K562 (cell line): ENCODE results near the gene PLEKHO2. TPM values are rescaled to one million over a fixed set of nuclear protein-coding genes. Genes with fewer than 3 reads are reported as not detected.

Experiments
- E2F3 ChIP-seq: fragments of 250-450 bp; sonication (Bioruptor Pico); IDR thresholded peaks from 2 replicates; pipeline ENCODE4 v1.4.0; 2020; ENCODE audit warnings: mild to moderate bottlenecking
- ETV1 ChIP-seq: fragments of 450-650 bp; conservative IDR thresholded peaks from 2 replicates; pipeline ENCODE4 v1.6.1; 2016; ENCODE audit warnings: missing genetic modification characterization, control low read depth, low read depth, missing compliant biosample characterization
- FOXK2 ChIP-seq, 2 experiments: fragments of 450-650 bp; IDR thresholded peaks in 1 of 2; conservative IDR thresholded peaks in 1 of 2; 2 replicates each; pipeline ENCODE4 v1.6.1; 2016; ENCODE audit warnings: low read depth in 2 of 2, mild to moderate bottlenecking in 1 of 2
- GABPA ChIP-seq: fragments of 200-800 bp; sonication (Bioruptor generic); conservative IDR thresholded peaks from 2 replicates; pipeline ENCODE4 v1.6.1; 2016; ENCODE audit warnings: low read depth, missing genetic modification characterization, missing compliant biosample characterization
- L3MBTL2 ChIP-seq: fragments of 450-650 bp; IDR thresholded peaks from 2 replicates; pipeline ENCODE4 v1.6.1; 2016; ENCODE audit warnings: mild to moderate bottlenecking, moderate library complexity
- MBD2 ChIP-seq: sonication (generic); IDR thresholded peaks from 2 replicates; pipeline ENCODE4 v1.6.1; 2016; ENCODE audit warnings: low read depth, borderline replicate concordance
- MCM3 ChIP-seq: fragments of 450-650 bp; IDR thresholded peaks from 2 replicates; pipeline ENCODE4 v1.6.1; 2016
- MEF2D ChIP-seq: conservative IDR thresholded peaks from 2 replicates; pipeline ENCODE4 v1.6.1; 2016; ENCODE audit warnings: low read depth, missing genetic modification characterization, missing compliant biosample characterization
- PHF21A ChIP-seq: fragments of 450-650 bp; IDR thresholded peaks from 2 replicates; pipeline ENCODE4 v1.6.1; 2017; ENCODE audit warnings: low read depth, borderline replicate concordance
- RFX1 ChIP-seq: fragments of 450-650 bp; IDR thresholded peaks from 2 replicates; pipeline ENCODE4 v1.6.1; 2016; ENCODE audit warnings: mild to moderate bottlenecking, moderate library complexity
- SMC3 ChIP-seq: conservative IDR thresholded peaks from 2 replicates; pipeline ENCODE4 v1.6.1; 2011; ENCODE audit warnings: low read depth, low read length, improper control_type of control experiment; ENCODE audit not compliant: insufficient read depth
- STAG1 ChIP-seq: sonication (generic); formaldehyde crosslinking; IDR thresholded peaks from 2 replicates; pipeline ENCODE4 v1.5.0; 2020; ENCODE audit warnings: missing genetic modification reagents, borderline replicate concordance
- TEAD4 ChIP-seq, 2 experiments: sonication (generic) in 1 of 2; formaldehyde crosslinking in 1 of 2; IDR thresholded peaks; 2 replicates each; pipeline versions ENCODE4 v1.6.1 to v1.8.0; 2012 to 2022; ENCODE audit warnings: borderline replicate concordance in 1 of 2, inconsistent platforms in 1 of 2, low read length in 1 of 2, mild to moderate bottlenecking in 1 of 2, missing genetic modification reagents in 1 of 2
- WHSC1 ChIP-seq: IDR thresholded peaks from one replicate; pipeline ENCODE4 v1.6.1; 2012; ENCODE audit warnings: low read length, control low read depth, inconsistent platforms
- ZNF12 ChIP-seq: sonication (generic); formaldehyde crosslinking; IDR thresholded peaks from 2 replicates; pipeline ENCODE4 v1.4.0; 2020; ENCODE audit warnings: mild to moderate bottlenecking, missing genetic modification reagents
- ZNF41 ChIP-seq: fragments of 250-450 bp; sonication (Bioruptor Pico); conservative IDR thresholded peaks from 2 replicates; pipeline ENCODE4 v1.4.0; 2020; ENCODE audit warnings: mild to moderate bottlenecking
- ZNF695 ChIP-seq: fragments of 450-650 bp; formaldehyde crosslinking; IDR thresholded peaks from 2 replicates; pipeline ENCODE4 v1.4.0; 2020; ENCODE audit warnings: mild to moderate bottlenecking, moderate library complexity
- polyA plus RNA-seq, 8 experiments: library from polyadenylated mRNA; depleted of rRNA in 4 of 8; stranded (reverse) in 5 of 8; unstranded in 3 of 8; fragments of >200 nt; fragmentation: Nextera tagmentation in 2 of 8; fragmentation: Illumina TruSeq in 1 of 8; extraction: Ambion mirVana in 2 of 8; extraction: Trizol in 1 of 8; gene quantifications; 2 replicates each; pipeline versions ENCODE4 v1.2.1 to v1.2.3, GENCODE V29; 2011 to 2014; ENCODE audit warnings: inconsistent platforms in 1 of 8, missing spikeins in 1 of 8
- total RNA-seq, 7 experiments: library from RNA; depleted of rRNA in 6 of 7; stranded (reverse); fragments of >200 nt in 6 of 7; fragmentation: Illumina TruSeq in 2 of 7; extraction: Trizol in 2 of 7; gene quantifications; 2 replicates each; pipeline versions ENCODE4 v1.2.1 to v1.2.3, GENCODE V29; 2011 to 2021; ENCODE audit warnings: low replicate concordance in 1 of 7
- TF ChIP-seq, protein P1 (sequence below): fragments of 450-650 bp; formaldehyde crosslinking; IDR thresholded peaks from 2 replicates; pipeline ENCODE4 v1.4.0; 2022; ENCODE audit warnings: missing genetic modification characterization
- TF ChIP-seq, protein P2 (sequence below): sonication (generic); formaldehyde crosslinking; IDR thresholded peaks from 2 replicates; pipeline ENCODE4 v1.8.0; 2023; ENCODE audit warnings: mild to moderate bottlenecking, missing genetic modification reagents

The PLEKHO2 gene
- total and polyA plus RNA-seq, 9 of the 15 experiments (the other 6 are each of a cell fraction or from before 2014, with no cell fraction given): 0.24 to 8.8 (median 5.5) TPM

DNA sequence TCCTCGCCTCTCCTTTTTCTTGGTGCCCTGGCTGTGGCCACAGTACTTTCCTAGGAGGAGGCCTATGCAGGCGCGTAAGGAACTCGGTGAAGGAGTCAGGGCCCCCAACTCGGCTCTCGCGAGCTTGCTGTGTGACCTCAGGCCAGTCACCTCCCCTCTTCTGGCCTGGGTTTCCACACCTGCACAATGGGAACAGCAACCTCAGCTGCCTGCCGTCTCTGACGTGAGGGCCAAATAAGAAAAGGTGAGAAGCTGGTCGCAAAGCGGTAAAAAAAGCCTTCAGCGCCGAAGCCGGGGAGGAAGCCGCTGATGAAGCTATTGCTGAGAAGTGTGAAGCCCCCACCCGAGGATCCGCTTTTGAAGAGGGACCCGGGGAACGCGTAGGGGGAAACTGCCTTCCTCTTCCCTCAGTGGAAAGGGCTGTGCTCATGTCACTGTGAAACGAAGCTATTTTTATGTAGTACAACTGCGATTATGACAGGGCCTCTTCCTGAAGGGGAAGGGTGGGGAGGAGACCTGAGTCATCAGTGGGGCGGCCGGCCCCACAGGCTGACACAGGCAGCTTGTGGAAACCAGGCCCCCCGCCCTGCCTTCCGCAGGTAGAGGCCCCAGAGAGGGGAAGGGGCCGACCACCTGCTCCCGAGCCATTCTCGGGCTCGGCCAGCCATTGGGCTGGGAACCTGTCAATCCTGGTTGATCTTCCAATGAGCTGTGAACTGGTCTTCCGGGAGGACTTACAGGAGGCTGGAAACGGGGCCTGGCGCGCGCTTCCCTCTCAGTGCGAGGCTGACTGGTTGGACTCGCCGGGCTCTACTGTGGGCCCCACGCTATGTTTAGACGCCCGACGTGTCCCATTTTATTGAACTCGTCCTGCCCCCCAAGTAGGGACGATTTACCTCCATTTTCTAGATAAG, 52.0 kb downstream of the PLEKHO2 start (continued):
- TF ChIP-seq RFX1 (no peak), ETV1 (tag) (peak; percentile 81), E2F3 (CRISPR knock-in tag) (no peak), GABPA (tag) (peak; percentile 63), STAG1 (CRISPR knock-in tag) (no peak), MCM3 (no peak), L3MBTL2 (peak; percentile 96), PHF21A (no peak), MEF2D (peak; percentile 52; the same call in 1 of the 2 replicates), ZNF695 (CRISPR knock-in tag) (no peak), WHSC1 (no peak), FOXK2 (conservative IDR thresholded peaks at IDR 0.05 in 1 of 2, IDR thresholded peaks at IDR 0.05 in 1 of 2; ENCODE audit: low read depth in 2 of 2) (no peak), SMC3 (no peak), ZNF41 (CRISPR knock-in tag) (no peak), ZNF12 (CRISPR knock-in tag) (no peak), MBD2 (peak; percentile 54; the same call in 1 of the 2 replicates), TEAD4 (IDR thresholded peaks at IDR 0.05; ENCODE audit: low read length) (no peak), TEAD4 (CRISPR knock-in tag; IDR thresholded peaks at IDR 0.05; ENCODE audit: borderline replicate concordance) (no peak)
- TF ChIP-seq, protein P1, sequence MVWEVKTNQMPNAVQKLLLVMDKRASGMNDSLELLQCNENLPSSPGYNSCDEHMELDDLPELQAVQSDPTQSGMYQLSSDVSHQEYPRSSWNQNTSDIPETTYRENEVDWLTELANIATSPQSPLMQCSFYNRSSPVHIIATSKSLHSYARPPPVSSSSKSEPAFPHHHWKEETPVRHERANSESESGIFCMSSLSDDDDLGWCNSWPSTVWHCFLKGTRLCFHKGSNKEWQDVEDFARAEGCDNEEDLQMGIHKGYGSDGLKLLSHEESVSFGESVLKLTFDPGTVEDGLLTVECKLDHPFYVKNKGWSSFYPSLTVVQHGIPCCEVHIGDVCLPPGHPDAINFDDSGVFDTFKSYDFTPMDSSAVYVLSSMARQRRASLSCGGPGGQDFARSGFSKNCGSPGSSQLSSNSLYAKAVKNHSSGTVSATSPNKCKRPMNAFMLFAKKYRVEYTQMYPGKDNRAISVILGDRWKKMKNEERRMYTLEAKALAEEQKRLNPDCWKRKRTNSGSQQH (CRISPR knock-in tag): no peak
- TF ChIP-seq, protein P2, sequence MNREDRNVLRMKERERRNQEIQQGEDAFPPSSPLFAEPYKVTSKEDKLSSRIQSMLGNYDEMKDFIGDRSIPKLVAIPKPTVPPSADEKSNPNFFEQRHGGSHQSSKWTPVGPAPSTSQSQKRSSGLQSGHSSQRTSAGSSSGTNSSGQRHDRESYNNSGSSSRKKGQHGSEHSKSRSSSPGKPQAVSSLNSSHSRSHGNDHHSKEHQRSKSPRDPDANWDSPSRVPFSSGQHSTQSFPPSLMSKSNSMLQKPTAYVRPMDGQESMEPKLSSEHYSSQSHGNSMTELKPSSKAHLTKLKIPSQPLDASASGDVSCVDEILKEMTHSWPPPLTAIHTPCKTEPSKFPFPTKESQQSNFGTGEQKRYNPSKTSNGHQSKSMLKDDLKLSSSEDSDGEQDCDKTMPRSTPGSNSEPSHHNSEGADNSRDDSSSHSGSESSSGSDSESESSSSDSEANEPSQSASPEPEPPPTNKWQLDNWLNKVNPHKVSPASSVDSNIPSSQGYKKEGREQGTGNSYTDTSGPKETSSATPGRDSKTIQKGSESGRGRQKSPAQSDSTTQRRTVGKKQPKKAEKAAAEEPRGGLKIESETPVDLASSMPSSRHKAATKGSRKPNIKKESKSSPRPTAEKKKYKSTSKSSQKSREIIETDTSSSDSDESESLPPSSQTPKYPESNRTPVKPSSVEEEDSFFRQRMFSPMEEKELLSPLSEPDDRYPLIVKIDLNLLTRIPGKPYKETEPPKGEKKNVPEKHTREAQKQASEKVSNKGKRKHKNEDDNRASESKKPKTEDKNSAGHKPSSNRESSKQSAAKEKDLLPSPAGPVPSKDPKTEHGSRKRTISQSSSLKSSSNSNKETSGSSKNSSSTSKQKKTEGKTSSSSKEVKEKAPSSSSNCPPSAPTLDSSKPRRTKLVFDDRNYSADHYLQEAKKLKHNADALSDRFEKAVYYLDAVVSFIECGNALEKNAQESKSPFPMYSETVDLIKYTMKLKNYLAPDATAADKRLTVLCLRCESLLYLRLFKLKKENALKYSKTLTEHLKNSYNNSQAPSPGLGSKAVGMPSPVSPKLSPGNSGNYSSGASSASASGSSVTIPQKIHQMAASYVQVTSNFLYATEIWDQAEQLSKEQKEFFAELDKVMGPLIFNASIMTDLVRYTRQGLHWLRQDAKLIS (CRISPR knock-in tag): peak; percentile 69; the same call in 1 of the 2 replicates
